ACHN (cell line): ENCODE measurements around the gene MAL.

ENCODE experiments used
- DNase-seq: peaks from one replicate; pipeline ENCODE4 v3.0.0-alpha.2; 2015
- in situ Hi-C: cut with HindIII; loops from 2 replicates; pipeline ENCODE4 v1.10.0; 2017; ENCODE audit warnings: low sequenced_read_pairs, low pct_ligation_motif_present, low pct_unique_long_range_greater_than_20kb

Gene MAL

GRCh38 chr2:95010718-95011117 is 14.8 kb upstream of the MAL start:
- DNase-seq = no peak
- in situ Hi-C loops = no loop called here

- in situ Hi-C loops = no loop called here
- DNase-seq = peak; percentile 41
Observed at GRCh38 chr2:95012881-95013550, 12.5 kb upstream of the MAL start.

DNA sequence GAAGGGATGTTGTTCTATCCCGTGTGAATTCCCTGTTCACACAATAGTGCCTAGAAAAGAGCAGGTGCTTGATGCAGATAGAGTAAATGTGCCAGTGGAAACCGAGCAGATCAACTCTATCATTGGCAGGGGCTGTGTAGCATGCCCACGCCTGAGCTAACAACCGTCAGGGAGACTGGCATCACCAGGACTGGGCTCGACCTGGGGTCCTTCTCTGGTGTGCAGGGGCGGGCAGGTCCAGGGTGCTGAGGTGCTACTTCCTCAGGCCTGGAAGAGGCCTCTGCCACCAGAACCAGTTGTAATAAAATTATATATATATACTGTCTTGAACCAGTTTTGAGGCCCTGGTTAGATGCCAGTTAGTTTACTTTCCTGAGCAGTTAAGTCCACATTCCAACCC is 11.8 kb upstream of the MAL start:
- in situ Hi-C loops = no loop called here
- DNase-seq = no peak

DNA sequence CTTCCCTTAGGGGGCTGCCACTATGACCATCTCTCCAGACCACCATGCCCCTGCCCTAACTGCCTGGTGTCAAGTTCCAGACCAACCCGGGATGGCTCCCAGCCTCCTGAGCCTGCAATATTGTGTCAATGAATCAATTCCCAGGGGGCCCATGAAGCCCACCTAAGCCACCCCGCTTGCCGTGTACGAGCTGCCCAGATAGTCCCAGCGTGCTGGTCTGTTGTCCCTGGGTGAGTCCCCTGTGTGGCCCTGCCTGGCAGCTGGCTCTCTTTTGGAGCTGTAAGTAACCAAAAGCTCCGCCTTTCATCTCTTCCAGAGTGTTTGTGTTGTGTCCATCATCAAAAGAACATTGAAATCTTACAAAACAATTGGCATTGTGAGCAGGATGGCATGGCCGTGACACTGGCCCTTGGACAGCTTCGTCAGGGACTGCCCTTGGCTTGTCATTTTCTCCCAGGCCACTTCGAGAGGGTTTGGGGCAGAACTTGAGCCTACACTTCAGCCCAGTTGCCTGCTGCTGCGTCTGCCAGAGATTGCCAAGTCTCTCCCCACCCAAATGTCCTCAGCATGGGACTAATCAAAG is 11.3 kb upstream of the MAL start:
- in situ Hi-C loops = no loop called here
- DNase-seq = no peak

- DNase-seq = no peak
Observed at GRCh38 chr2:95015261-95015912, 10.1 kb upstream of the MAL start.

GRCh38 chr2:95016616-95017015 is 8.9 kb upstream of the MAL start:
- DNase-seq = no peak
- in situ Hi-C loops = no loop called here

More at GRCh38 chr2:95015261-95015912, 10.1 kb upstream of the MAL start:
- in situ Hi-C loops = no loop called here

GRCh38 chr2:95017071-95017501 is 8.4 kb upstream of the MAL start:
- DNase-seq = no peak
- in situ Hi-C loops = no loop called here

DNA sequence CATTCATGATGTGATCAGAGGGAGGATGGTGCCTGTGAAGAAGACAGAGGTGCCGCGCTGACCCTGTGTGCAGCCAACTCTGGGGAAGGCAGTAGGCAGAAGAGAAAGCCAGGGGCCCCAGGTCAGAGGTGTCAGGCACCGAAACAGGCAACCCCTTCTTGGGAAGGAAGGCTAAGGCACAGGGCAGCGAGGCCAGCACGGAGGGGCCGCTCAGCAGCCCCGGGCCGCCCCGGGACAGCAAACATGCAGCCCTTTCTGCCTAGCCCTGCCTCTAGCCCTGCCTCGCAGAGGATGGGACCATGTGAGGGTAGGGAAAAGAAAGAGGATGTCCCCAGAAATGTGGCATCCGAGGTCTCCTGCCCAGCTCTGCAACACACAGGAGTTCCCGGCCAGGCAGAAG is 7.7 kb upstream of the MAL start:
- in situ Hi-C loops = no loop called here

GRCh38 chr2:95018301-95018700 is 7.2 kb upstream of the MAL start:
- DNase-seq = no peak
- in situ Hi-C loops = no loop called here

More for the DNA sequence above, 7.7 kb upstream of the MAL start:
- DNase-seq = no peak

- DNase-seq = no peak
- in situ Hi-C loops = no loop called here
Observed at GRCh38 chr2:95018861-95019550, 6.5 kb upstream of the MAL start.

- in situ Hi-C loops = no loop called here
- DNase-seq = no peak
Observed at GRCh38 chr2:95019572-95019971, 5.9 kb upstream of the MAL start.

- in situ Hi-C loops = no loop called here
- no peak for DNase-seq
Observed at GRCh38 chr2:95020275-95021022, 5.1 kb upstream of the MAL start.

- no peak for DNase-seq
- in situ Hi-C loops = no loop called here
Observed at GRCh38 chr2:95021023-95021416, 4.5 kb upstream of the MAL start.

DNA sequence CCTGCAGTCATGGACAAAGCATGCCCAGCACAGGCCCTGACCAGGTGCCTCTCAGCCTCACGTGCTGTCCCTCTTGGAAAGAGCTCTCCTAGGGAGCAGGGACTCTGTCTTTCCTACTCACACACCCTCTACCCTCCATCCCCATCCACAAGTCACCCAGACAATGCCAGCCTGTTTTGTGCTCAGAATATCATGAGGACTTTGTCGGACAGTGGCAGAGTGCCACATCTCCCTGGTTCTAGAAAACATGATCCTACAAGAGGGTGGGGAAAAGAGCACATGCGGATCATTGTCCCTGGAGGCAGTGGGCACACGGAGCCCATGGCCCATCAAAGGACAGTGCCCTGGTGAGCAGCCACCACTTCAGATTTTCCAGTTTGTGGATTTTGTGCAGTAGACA is 3.7 kb upstream of the MAL start:
- DNase-seq = no peak
- in situ Hi-C loops = no loop called here

GRCh38 chr2:95022309-95023221 is 2.9 kb upstream of the MAL start:
- DNase-seq = peak; percentile 82
- in situ Hi-C loops = no loop called here

- DNase-seq = peak; percentile 61
- in situ Hi-C loops = no loop called here
Observed at GRCh38 chr2:95023222-95023597, 2.3 kb upstream of the MAL start.

- in situ Hi-C loops = no loop called here
Observed at GRCh38 chr2:95024371-95024770, 1.1 kb upstream of the MAL start.

GRCh38 chr2:95024960-95025405 is 525 bp upstream of the MAL start:
- DNase-seq = no peak
- in situ Hi-C loops = no loop called here

More at GRCh38 chr2:95024371-95024770, 1.1 kb upstream of the MAL start:
- no peak for DNase-seq
